ENCODE measurements around the gene NDUFS6.

The NDUFS6 gene

GRCh38 chr5:1834721-1835429 is 33.7 kb downstream of the NDUFS6 start:
- Histone ChIP-seq H3K4me3 (replicated peaks; ENCODE audit: insufficient read depth, low read length) (no peak overlapping the region), H3K27ac (replicated peaks) (no peak overlapping the region), H3K27me3 (ENCODE audit: insufficient read depth, poor library complexity, severe bottlenecking) (no peaks in the 10 kb centered on the region)
- TF ChIP-seq CTCF (IDR thresholded peaks at IDR 0.05; ENCODE audit: insufficient read depth, low read length) (no peak), GABPA (IDR thresholded peaks at IDR 0.05; ENCODE audit: low read depth) (no peak), POLR2AphosphoS5 (IDR thresholded peaks at IDR 0.05; ENCODE audit: low read depth) (no peak), SPI1 (IDR thresholded peaks at IDR 0.05; ENCODE audit: borderline replicate concordance, low read depth) (no peak)
- TF ChIP-seq, protein P1, sequence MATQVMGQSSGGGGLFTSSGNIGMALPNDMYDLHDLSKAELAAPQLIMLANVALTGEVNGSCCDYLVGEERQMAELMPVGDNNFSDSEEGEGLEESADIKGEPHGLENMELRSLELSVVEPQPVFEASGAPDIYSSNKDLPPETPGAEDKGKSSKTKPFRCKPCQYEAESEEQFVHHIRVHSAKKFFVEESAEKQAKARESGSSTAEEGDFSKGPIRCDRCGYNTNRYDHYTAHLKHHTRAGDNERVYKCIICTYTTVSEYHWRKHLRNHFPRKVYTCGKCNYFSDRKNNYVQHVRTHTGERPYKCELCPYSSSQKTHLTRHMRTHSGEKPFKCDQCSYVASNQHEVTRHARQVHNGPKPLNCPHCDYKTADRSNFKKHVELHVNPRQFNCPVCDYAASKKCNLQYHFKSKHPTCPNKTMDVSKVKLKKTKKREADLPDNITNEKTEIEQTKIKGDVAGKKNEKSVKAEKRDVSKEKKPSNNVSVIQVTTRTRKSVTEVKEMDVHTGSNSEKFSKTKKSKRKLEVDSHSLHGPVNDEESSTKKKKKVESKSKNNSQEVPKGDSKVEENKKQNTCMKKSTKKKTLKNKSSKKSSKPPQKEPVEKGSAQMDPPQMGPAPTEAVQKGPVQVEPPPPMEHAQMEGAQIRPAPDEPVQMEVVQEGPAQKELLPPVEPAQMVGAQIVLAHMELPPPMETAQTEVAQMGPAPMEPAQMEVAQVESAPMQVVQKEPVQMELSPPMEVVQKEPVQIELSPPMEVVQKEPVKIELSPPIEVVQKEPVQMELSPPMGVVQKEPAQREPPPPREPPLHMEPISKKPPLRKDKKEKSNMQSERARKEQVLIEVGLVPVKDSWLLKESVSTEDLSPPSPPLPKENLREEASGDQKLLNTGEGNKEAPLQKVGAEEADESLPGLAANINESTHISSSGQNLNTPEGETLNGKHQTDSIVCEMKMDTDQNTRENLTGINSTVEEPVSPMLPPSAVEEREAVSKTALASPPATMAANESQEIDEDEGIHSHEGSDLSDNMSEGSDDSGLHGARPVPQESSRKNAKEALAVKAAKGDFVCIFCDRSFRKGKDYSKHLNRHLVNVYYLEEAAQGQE (IDR thresholded peaks at IDR 0.05; ENCODE audit: insufficient replicate concordance, low read depth), result no peak
- no peak for DNase-seq (ENCODE audit: low read depth in 1 of 2, low spot score in 1 of 2)

DNA sequence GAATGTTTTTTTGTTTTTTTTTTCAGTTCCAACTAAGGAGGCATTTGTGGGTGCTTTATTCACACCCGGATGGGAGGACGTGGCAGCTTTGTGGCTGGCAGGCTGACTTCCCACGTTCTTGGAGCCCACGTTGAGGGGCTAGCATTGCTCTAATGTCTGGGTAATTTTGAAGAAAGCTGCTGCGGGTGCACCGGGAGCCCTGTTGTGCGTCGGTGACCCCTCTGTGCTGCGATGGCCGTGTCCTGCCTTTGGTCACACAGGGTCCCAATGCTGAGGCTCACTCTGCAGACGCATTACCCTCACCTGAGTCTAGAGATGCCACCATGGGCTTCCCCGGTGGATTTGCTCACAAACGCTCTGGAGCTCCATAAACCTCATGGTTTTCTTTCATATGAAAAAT is 34.2 kb downstream of the NDUFS6 start:
- no peak overlapping the region for H3K4me3 ChIP-seq (replicated peaks; ENCODE audit: insufficient read depth, low read length)
- H3K27ac ChIP-seq (replicated peaks), result no peak overlapping the region
- no peak for TF ChIP-seq CTCF (IDR thresholded peaks at IDR 0.05; ENCODE audit: insufficient read depth, low read length)
- no peak for TF ChIP-seq POLR2AphosphoS5 (IDR thresholded peaks at IDR 0.05; ENCODE audit: low read depth)
- TF ChIP-seq, protein P1 (IDR thresholded peaks at IDR 0.05; ENCODE audit: insufficient replicate concordance, low read depth), result no peak
- TF ChIP-seq SPI1 (IDR thresholded peaks at IDR 0.05; ENCODE audit: borderline replicate concordance, low read depth), result no peak
- TF ChIP-seq GABPA (IDR thresholded peaks at IDR 0.05; ENCODE audit: low read depth), result no peak
- H3K27me3 ChIP-seq (ENCODE audit: insufficient read depth, poor library complexity, severe bottlenecking), result peaks cover under 1% of the 10 kb centered on the region
- no peak for DNase-seq (ENCODE audit: low read depth in 1 of 2, low spot score in 1 of 2)

- TF ChIP-seq SPI1 (IDR thresholded peaks at IDR 0.05; ENCODE audit: borderline replicate concordance, low read depth) (no peak), CTCF (IDR thresholded peaks at IDR 0.05; ENCODE audit: insufficient read depth, low read length) (no peak), GABPA (IDR thresholded peaks at IDR 0.05; ENCODE audit: low read depth) (no peak), POLR2AphosphoS5 (IDR thresholded peaks at IDR 0.05; ENCODE audit: low read depth) (no peak)
- TF ChIP-seq, protein P1 (IDR thresholded peaks at IDR 0.05; ENCODE audit: insufficient replicate concordance, low read depth), result no peak
- Histone ChIP-seq H3K27ac (replicated peaks) (no peak overlapping the region), H3K27me3 (ENCODE audit: insufficient read depth, poor library complexity, severe bottlenecking) (peaks cover 8% of the 10 kb centered on the region), H3K4me3 (replicated peaks; ENCODE audit: insufficient read depth, low read length) (no peak overlapping the region)
- no peak for DNase-seq (ENCODE audit: low read depth in 1 of 2, low spot score in 1 of 2)
These were observed 35.1 kb downstream of the NDUFS6 start for GRCh38 chr5:1836176-1836890.

Measured in HL-60 (cell line).